KOPT-K1 (cell line): ENCODE data around the gene CENPP.

Source experiments
- H3K27ac ChIP-seq: fragments of 200-600 bp; sonication (generic); 2 replicates; pipeline ENCODE4 v1.5.1; 2016; ENCODE audit warnings: antibody characterized with exemption, mild to moderate bottlenecking, low read depth, low read length; ENCODE audit not compliant: poor library complexity, severe bottlenecking
- H3K36me3 ChIP-seq: fragments of 200-600 bp; sonication (generic); 2 replicates; pipeline ENCODE4 v1.5.1; 2017; ENCODE audit warnings: antibody characterized with exemption, mild to moderate bottlenecking, low read length, moderate library complexity; ENCODE audit not compliant: insufficient read depth
- H3K9me3 ChIP-seq: fragments of 200-600 bp; sonication (generic); 2 replicates; pipeline ENCODE4 v1.5.1; 2017; ENCODE audit warnings: antibody characterized with exemption, low read length, mild to moderate bottlenecking; ENCODE audit not compliant: insufficient read depth, poor library complexity, severe bottlenecking

The CENPP gene

DNA sequence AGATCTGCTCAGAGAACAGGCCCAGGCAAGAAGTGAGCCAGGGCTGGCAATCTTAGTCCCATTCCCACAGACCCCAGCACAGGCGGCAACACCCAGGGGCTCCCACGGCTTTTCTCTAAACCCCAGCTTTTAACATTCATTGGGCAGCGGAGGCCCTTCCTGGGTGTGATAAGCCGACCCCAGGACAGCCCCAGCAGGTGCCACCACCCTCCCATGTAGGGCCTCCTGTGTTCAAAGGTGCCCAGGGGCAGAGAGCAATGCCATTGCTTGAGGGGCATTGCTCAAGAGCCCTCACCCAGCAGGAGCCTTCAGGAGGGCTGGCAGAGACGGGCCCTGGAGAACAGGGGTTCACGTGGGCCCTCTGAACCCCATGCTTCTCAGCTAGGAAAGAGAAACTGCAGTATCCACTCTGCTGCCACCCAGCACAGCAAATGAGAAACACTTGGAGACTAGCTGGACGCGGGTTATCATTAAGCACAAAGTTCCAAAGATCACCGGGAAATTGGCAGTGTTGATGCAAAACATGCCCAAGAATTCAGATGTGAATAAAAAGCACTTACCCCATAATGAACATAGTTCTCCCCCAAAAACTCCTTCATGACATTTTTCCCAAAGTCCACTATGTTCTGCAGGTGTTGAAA is 330.3 kb downstream of the CENPP start:
- Histone ChIP-seq H3K36me3 (peaks cover 45% of the 10 kb centered on the region), H3K9me3 (no peaks in the 10 kb centered on the region), H3K27ac (no peak overlapping the region)

DNA sequence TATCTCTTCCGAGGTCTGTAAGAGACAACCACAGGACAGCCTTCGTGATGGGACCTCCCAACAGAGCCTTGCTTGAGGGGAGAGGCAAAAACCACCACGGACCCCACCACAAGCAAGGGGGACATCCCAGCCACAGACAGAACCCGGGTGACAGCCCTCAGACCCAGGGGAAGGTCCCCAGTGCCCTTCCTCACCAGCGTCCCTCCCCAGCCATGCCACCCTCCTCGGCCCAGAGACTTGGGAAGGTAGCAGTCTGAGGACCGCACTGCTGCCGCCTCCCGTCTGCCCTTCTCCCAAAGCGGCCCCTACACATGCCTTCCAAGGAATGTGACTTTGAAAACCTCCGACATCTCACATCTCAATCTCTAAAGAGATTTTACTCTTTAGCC is 330.8 kb downstream of the CENPP start:
- Histone ChIP-seq H3K27ac (no peak overlapping the region), H3K9me3 (no peaks in the 10 kb centered on the region), H3K36me3 (peaks cover 41% of the 10 kb centered on the region)

DNA sequence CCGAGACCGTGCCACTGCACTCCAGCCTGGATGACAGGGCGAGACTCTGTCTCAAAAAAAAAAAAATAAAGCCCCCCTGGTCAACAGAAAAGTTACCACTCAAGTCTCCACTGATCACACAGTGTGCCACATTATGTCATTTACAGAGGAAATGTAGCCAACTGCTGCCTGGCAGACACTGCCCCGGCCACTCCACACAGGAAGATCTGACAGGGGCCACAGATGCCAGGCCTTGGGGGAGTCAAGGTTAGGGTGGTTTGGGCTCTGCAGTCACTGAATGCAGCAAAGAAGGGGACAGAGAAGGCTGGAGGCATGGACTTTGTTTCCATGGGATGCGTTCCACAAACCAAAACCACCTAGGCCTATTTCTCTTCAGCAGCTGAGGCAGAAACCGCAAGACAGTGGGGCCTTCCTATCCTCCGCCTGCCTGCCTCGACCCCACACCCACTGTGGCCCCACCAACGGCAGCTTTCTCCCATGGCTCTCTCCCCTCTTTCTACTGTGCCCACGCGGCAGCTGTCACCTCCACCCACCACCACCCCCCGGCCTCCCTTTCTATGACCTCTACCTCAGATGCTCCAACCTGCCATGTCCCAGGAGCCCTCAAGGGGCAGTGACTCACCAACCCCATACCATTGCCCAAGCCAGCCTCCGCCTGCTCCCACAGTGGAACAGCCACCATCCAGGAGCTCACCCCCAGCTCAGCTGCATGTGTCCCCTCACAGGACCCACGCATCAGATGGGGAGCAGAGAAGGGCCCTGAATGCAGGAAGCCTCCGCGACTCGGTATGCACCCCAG is 331.7 kb downstream of the CENPP start:
- Histone ChIP-seq H3K36me3 (peaks cover 38% of the 10 kb centered on the region), H3K27ac (no peak overlapping the region), H3K9me3 (no peaks in the 10 kb centered on the region)

DNA sequence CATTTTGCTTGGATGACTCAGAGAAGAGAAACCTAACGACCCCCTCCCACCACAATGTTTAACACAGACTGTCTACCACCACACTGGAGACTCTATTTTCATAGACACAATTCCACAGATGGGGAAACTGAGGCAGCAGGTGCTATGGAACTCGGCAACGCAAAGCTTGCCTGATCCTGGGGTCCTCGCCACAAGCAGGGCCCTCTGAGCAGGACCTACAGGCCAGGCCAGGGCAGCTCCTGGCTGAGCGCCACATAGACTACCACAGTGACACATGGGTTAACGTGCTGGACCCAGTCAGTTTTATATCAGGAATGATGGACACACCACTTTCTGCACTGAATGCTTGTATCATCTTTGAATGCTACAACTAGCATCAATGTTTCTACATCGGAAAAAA is 332.4 kb downstream of the CENPP start:
- H3K36me3 ChIP-seq: peaks cover 33% of the 10 kb centered on the region
- no peaks in the 10 kb centered on the region for H3K9me3 ChIP-seq
- H3K27ac ChIP-seq: no peak overlapping the region

DNA sequence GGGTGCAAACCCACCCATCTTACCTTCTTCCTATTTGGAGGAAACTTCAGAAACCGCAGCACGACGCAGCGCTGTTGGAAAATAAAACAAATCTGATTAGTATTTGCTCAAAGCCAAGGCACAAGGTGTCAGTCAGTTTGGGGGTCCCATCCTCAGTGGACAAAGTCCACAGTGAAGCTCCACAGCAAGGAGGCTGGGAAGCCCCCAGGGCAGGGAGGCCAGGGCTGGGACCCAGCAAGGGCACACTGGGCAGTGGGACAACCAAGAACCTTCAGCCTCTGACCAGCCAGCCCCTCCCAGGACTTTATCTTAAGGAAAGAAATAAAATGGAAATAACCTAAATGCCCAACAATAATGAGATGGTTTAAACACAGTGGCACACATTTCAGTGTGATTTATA is 332.9 kb downstream of the CENPP start:
- peaks cover 32% of the 10 kb centered on the region for H3K36me3 ChIP-seq

DNA sequence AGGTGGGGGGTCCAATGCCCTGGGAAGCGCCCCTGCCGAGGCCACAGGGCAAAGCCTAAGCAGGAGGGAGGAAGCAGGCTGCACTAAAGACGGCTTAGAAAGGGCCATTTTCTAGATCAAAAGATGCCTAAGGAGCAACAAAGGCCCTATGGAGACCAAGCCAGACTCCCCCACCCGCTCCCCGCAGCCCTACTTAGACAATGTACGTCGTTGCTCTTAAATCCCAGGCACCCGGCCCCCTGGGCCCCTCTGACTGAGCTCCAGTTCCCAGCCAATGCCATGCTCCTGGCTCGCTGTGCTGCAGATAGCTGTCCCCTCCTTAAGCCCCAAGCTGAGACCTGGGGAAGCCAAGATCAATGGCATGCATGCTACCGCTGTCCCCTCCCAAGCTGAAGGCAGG is 333.8 kb downstream of the CENPP start:
- H3K36me3 ChIP-seq: peaks cover 30% of the 10 kb centered on the region
- no peaks in the 10 kb centered on the region for H3K9me3 ChIP-seq

More for the DNA sequence above, 332.9 kb downstream of the CENPP start:
- H3K27ac ChIP-seq: no peak overlapping the region
- no peaks in the 10 kb centered on the region for H3K9me3 ChIP-seq

DNA sequence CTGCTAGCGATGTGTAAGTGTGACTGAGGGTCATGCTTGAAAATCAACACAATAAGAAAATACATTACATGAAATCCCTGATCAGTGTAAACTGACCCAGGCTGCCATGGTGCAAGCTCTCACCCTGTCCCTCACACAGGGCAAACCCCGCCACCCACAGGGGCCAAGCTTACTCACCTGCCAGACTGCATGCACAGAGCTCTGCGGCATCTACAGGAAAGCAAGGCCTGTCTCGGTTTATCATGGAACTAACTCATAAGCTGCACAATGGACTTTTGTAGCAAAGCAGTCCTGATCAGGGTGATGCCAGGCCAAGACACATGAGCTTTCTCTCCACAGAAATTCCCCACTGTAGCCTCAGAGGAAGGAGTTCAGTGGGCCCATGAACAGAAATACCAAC is 334.5 kb downstream of the CENPP start:
- H3K36me3 ChIP-seq: peaks cover 24% of the 10 kb centered on the region
- H3K9me3 ChIP-seq: no peaks in the 10 kb centered on the region
- no peak overlapping the region for H3K27ac ChIP-seq

More for the DNA sequence above, 333.8 kb downstream of the CENPP start:
- H3K27ac ChIP-seq: no peak overlapping the region

DNA sequence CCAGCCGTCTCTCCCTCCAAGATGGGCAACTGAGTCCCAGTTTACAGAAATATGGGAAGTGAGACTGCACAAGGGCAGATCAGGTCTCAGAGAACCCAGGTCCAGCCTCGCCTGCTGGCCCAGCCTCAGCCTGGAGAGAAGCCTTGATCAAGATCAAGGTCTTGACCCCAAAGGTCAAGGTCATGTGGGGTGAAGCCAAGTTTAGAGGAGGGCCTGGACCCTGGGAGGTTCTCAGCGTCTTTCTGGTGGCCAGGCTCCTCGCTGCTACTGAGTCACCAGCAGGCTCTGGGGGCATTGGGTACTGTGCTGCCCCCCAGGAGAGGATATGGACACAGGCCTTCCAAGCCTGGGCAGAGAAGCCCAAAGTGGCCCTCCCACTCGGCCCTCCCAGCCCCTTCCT is 335.4 kb downstream of the CENPP start:
- no peak overlapping the region for H3K27ac ChIP-seq
- peaks cover 16% of the 10 kb centered on the region for H3K36me3 ChIP-seq

DNA sequence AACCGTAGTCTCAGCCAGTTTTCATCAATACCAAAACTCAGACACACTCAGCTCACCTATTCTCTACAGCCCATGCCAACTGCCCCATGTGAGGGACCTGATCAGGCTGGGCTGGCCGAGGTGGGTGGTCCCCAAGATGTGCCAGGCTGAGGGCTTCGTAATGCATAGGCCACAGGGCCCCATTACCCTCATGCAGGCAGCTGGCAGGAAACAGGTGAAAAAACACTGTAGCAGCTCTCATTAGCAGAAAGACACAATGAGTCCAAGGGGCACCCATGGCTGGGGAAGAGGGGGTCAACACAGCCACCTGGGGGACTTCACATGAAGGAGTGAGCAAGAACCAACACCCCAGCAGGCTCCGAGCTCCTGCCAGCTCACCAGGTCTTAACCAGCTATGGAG is 336.0 kb downstream of the CENPP start:
- no peaks in the 10 kb centered on the region for H3K9me3 ChIP-seq
- H3K36me3 ChIP-seq: peaks cover 16% of the 10 kb centered on the region
- no peak overlapping the region for H3K27ac ChIP-seq

More for the DNA sequence above, 335.4 kb downstream of the CENPP start:
- no peaks in the 10 kb centered on the region for H3K9me3 ChIP-seq

DNA sequence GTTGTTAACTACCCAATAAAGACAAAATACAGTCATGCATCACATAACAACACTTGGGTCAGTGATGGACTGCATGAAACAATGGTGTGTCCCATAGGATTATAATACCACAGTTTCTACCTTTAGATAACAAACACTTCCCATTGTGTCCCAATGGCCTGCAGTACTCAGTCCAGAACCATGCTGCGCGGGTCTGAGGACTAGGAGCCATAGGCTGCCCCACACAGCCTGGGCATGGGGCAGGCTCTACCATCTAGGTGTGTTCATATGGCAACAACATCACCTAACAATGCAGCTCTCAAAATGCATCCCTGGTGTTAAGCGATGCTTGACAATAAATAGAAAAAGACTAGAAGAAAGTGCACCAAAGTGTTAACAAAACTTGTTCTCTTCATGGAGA is 337.4 kb downstream of the CENPP start:
- Histone ChIP-seq H3K27ac (no peak overlapping the region), H3K9me3 (no peaks in the 10 kb centered on the region), H3K36me3 (peaks cover 16% of the 10 kb centered on the region)

DNA sequence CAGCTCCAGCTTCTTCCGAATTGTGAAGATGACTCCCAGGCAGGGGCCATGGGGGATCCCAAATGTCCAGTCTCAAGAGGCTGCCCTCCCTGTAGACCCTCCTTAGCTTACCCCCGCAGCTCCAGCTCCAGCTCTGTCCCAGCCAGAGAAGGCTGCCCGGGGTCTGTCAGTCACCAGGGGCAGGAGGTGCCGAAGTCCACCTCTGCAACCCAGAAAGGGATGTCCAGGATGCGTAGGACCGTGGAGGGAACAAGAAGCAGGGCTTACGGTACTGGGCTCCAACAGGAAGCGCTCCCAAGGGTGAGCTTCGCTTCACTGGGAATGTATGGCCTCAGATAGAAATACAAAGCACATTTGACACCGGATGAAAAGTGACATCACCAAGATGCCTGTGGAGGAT is 338.2 kb downstream of the CENPP start:
- H3K36me3 ChIP-seq: peaks cover 13% of the 10 kb centered on the region; the same call in 1 of the 2 replicates
- no peak overlapping the region for H3K27ac ChIP-seq
- H3K9me3 ChIP-seq: no peaks in the 10 kb centered on the region

DNA sequence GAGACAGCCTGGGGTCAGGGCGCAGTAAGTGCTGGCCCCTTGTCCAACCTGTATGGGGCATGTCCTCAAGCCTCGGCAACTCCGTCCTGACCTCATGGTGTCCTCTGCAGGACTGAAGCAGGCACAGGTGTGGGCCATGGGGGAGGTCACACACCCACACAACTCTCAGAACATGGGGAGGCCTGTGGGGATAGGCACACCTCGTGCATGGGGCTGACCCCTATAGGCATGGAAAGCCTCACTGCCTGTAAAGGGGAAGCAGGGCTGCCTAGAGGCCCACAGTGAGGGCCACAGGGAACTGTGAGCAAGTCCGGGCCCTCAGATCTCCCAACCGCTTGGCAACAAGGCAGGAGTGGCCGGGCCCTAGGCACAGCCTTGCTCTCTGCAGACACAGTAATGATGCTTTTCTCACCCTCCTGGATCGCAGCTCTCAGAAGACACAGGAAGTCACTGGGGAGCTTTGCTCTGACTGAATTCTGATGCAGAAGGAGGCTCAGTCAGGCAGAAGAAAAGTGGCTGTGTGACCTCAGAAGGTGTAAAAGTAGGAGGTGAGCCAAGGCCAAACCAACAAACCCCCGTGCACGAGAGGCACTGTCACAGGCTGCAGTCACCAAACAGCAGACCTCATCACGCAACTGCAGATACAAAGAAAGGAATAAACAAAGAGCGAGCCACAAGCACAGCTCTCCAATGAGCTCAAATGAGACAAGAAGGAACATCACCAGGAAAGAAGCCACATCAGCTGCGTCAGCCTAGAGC is 338.8 kb downstream of the CENPP start:
- Histone ChIP-seq H3K36me3 (peaks cover 13% of the 10 kb centered on the region; the same call in 1 of the 2 replicates), H3K27ac (no peak overlapping the region), H3K9me3 (no peaks in the 10 kb centered on the region)

DNA sequence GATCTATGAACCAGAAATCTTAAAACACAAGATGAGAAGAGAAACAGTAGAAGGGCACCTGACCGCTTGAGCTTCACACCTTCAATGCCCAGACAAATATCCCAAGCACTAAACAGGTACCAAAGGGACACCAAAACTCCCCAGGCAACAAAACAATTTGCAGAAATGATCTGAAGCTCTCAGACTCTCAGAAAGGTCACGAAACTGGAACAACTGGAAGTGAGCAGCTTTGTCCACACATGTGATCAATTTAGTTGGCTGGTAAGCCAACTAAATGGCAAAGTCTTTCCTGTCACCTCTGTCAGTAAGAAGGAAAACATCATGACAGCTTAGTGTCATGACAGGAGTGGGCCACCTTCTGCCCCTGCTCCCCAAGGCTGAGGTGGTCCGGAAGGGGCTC is 340.1 kb downstream of the CENPP start:
- no peak overlapping the region for H3K27ac ChIP-seq
- H3K36me3 ChIP-seq: peaks cover 13% of the 10 kb centered on the region; the same call in 1 of the 2 replicates
- H3K9me3 ChIP-seq: no peaks in the 10 kb centered on the region

DNA sequence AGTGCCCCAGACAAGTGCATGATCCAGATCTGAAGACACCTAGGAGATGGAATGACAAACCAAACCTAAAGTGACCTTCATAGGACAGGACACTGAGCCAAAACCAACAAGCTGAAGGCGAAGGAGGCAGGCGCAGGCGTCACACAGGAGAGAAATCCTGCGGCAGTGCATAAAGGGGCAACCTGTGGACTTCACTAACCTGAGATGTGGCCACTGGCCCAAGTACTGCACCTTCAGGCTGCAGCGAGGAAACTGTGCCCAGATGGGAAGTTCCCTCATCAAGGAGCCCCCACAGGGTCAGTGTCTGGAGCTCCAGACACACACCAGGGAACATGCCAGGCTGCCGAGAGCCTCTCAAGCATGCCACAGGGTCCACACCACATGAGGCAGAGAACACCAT is 340.5 kb downstream of the CENPP start:
- Histone ChIP-seq H3K36me3 (peaks cover 13% of the 10 kb centered on the region; the same call in 1 of the 2 replicates), H3K27ac (no peak overlapping the region), H3K9me3 (no peaks in the 10 kb centered on the region)

DNA sequence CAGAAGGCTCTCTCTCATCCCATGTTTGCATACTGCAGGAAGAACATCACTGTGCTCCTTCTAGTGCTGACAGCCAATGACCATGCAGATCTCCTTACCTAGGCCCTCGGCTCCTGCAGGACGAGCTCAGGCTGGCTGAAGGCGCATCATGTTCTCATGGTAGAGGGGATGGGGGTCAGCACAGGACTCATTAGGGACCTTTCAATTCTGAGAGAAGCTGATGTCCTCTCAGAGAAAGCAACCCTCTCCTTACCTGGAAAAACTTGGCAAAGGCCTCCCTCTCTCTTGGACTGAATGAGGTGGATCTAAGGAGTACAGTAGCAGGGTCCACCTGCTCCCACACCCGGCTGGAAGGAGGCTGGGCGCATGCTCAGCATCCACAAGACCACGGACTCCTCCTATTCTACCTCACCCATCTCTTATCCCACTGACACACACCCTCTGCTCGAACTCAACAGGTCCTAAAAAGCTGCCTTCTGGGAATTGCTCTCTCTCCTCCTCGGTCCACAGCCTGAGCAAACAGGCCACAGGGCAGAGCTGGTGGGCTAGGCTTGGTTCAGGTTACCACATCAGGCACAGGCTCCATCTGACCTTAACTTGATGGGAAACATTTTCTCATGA is 341.3 kb downstream of the CENPP start:
- Histone ChIP-seq H3K36me3 (peaks cover 13% of the 10 kb centered on the region; the same call in 1 of the 2 replicates), H3K27ac (no peak overlapping the region)

More for the DNA sequence above, 341.3 kb downstream of the CENPP start:
- H3K9me3 ChIP-seq: no peaks in the 10 kb centered on the region
